GM06990 (cell line): Measurements from ENCODE around the gene GRIN3A.

Experiments
- DNase-seq: peaks from one replicate; pipeline ENCODE4 v3.0.0-alpha.2; 2011; ENCODE audit not compliant: insufficient read length; ENCODE audit errors: extremely low read depth
- H3K27me3 ChIP-seq: replicated peaks from 2 replicates; pipeline ENCODE4 v1.6.0; 2011; ENCODE audit warnings: low read length; ENCODE audit not compliant: control insufficient read depth, insufficient read depth
- H3K36me3 ChIP-seq: 2 replicates; pipeline ENCODE4 v1.5.1; 2011; ENCODE audit warnings: low read length; ENCODE audit not compliant: control insufficient read depth, insufficient read depth
- H3K4me3 ChIP-seq: replicated peaks from 2 replicates; pipeline ENCODE4 v1.5.1; 2011; ENCODE audit warnings: low read depth, mild to moderate bottlenecking, control low read depth, low read length
- TF ChIP-seq, protein P1 (sequence below): IDR thresholded peaks from 2 replicates; pipeline ENCODE4 v1.5.1; 2011; ENCODE audit warnings: low read length, control low read depth, mild to moderate bottlenecking, inconsistent platforms; ENCODE audit not compliant: insufficient read depth, poor library complexity, severe bottlenecking

GRIN3A gene

DNA sequence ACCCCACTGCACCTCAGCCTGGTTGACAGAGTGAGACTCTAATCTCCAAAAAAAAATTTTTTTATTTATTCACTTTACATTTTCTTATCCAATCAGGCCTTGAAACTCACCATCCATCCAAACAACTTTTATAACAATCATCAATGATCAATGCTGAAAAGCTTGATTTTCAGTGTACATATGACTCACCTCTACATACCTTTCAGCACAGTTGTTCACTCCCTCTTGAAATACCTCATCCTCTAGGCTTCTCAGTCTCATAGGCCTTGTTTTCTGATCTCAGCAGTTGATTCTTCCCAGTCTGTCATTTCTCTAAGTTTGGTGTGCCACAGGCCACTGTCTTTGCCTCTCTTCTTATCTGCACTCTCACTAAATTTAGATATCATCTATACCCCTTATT is 36.2 kb downstream of the GRIN3A start:
- DNase-seq = no peak
- no peak overlapping the region for H3K4me3 ChIP-seq
- H3K36me3 ChIP-seq = no peaks in the 10 kb centered on the region
- no peaks in the 10 kb centered on the region; the same call in 1 of the 2 replicates for H3K27me3 ChIP-seq
- TF ChIP-seq, protein P1, sequence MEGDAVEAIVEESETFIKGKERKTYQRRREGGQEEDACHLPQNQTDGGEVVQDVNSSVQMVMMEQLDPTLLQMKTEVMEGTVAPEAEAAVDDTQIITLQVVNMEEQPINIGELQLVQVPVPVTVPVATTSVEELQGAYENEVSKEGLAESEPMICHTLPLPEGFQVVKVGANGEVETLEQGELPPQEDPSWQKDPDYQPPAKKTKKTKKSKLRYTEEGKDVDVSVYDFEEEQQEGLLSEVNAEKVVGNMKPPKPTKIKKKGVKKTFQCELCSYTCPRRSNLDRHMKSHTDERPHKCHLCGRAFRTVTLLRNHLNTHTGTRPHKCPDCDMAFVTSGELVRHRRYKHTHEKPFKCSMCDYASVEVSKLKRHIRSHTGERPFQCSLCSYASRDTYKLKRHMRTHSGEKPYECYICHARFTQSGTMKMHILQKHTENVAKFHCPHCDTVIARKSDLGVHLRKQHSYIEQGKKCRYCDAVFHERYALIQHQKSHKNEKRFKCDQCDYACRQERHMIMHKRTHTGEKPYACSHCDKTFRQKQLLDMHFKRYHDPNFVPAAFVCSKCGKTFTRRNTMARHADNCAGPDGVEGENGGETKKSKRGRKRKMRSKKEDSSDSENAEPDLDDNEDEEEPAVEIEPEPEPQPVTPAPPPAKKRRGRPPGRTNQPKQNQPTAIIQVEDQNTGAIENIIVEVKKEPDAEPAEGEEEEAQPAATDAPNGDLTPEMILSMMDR = no peak

DNA sequence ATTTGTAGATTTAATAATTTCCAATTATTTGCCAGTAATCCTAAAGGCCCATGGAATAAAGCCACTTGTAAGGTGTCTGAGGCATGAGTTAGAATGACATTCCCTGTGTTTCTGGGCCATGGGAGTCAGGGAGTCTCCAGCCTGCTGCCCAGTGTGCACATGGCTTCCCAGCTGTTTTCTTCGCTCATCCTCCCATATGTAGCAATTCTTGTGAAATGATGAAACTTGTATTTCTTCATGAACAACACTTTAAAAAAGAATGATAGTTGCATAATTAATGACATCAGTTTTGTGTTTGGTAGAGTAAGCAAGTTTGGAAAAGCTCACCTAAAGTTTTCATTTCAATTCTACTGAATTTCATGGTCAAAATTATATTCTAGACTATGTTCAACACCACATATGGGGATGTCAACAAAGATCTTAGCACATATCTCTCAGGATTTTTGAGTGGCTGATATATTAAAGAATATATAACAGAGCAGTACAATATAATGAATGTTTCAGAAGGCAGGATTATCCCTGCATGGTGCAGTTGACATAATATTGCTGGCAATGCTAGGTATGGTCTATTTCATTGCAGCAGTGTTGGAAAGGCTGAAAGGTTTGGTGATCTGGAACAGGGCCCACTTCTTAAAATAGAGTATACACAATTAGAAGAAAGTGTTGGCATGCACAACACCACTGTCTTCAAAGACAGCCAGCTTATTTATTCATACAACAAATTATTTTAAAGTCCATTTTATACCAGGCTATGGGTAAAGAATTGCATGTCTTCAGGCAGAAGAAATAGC is 44.7 kb downstream of the GRIN3A start:
- TF ChIP-seq, protein P1 = no peak
- H3K36me3 ChIP-seq = no peaks in the 10 kb centered on the region
- H3K4me3 ChIP-seq = no peak overlapping the region
- no peak for DNase-seq
- no peaks in the 10 kb centered on the region for H3K27me3 ChIP-seq

- H3K4me3 ChIP-seq = no peak overlapping the region
- no peaks in the 10 kb centered on the region for H3K27me3 ChIP-seq
- no peak for DNase-seq
- no peaks in the 10 kb centered on the region for H3K36me3 ChIP-seq
- TF ChIP-seq, protein P1 = no peak
Measured at GRCh38 chr9:101691657-101692056, 46.8 kb downstream of the GRIN3A start.

GRCh38 chr9:101689039-101689438 is 49.4 kb downstream of the GRIN3A start:
- TF ChIP-seq, protein P1 = no peak
- Histone ChIP-seq H3K4me3 (no peak overlapping the region), H3K36me3 (no peaks in the 10 kb centered on the region), H3K27me3 (no peaks in the 10 kb centered on the region)
- no peak for DNase-seq

DNA sequence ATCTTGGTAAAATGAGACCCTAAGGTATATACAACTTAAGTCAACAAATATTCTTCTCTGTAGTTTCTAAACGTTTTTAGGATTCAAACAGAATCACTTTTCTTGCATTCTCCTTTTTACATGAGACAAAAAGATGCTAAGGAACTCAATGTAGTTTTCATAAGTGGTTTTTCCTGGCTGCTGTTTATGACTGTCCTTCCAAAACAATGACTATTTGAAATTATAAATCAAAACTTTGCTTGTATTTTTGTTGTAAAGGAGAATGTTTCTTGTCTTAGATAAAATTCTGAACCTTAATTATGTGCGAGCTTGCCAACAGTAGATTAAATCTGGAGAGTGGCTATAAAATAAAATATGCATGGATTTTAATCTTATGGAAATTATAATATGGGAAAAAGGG is 53.8 kb downstream of the GRIN3A start:
- Histone ChIP-seq H3K4me3 (no peak overlapping the region), H3K36me3 (no peaks in the 10 kb centered on the region), H3K27me3 (no peaks in the 10 kb centered on the region)
- no peak for DNase-seq
- TF ChIP-seq, protein P1 = no peak

- Histone ChIP-seq H3K27me3 (no peaks in the 10 kb centered on the region), H3K4me3 (no peak overlapping the region), H3K36me3 (no peaks in the 10 kb centered on the region)
- no peak for DNase-seq
- TF ChIP-seq, protein P1 = no peak
Measured at GRCh38 chr9:101683236-101683635, 55.2 kb downstream of the GRIN3A start.
